Tibial nerve (tissue), 3 donors: ENCODE results near the gene RHOG.

Source experiments
- CTCF ChIP-seq, 5 experiments: fragments of 200-600 bp in 3 of 5; fragments of 450-650 bp in 2 of 5; sonication (generic) in 3 of 5; IDR thresholded peaks; one replicate each; pipeline ENCODE4 v1.5.1; 2016 to 2019; ENCODE audit warnings: antibody characterized with exemption in 5 of 5, mild to moderate bottlenecking in 3 of 5, moderate library complexity in 2 of 5
- POLR2A ChIP-seq, 2 donors: fragments of 450-650 bp; IDR thresholded peaks; one replicate each; pipeline ENCODE4 v1.6.1; 2017; ENCODE audit warnings: antibody characterized with exemption in 2 of 2, mild to moderate bottlenecking in 2 of 2, moderate library complexity in 2 of 2

GRCh38 chr11:3840870-3841425 lies at the start of gene RHOG:
- no peak for TF ChIP-seq CTCF (IDR thresholded peaks at IDR 0.05)
- TF ChIP-seq POLR2A (IDR thresholded peaks at IDR 0.05) = no peak
